GM19193 (cell line): ENCODE measurements around the gene MCCC2.

Source experiments
- POLR2A ChIP-seq: IDR thresholded peaks from 4 replicates; pipeline ENCODE4 v1.6.1; 2011; ENCODE audit not compliant: insufficient read depth, insufficient read length; ENCODE audit errors: extremely low read depth

The MCCC2 gene

GRCh38 chr5:71652803-71653543 is 65.8 kb downstream of the MCCC2 start:
- no peak for TF ChIP-seq POLR2A

GRCh38 chr5:71658916-71659662 is 71.9 kb downstream of the MCCC2 start:
- no peak for TF ChIP-seq POLR2A

- no peak for TF ChIP-seq POLR2A
Measured at GRCh38 chr5:71662381-71662780, 75.2 kb downstream of the MCCC2 start.

GRCh38 chr5:71663191-71663969 is 76.2 kb downstream of the MCCC2 start:
- TF ChIP-seq POLR2A = no peak

GRCh38 chr5:71666321-71666720 is 79.2 kb downstream of the MCCC2 start:
- TF ChIP-seq POLR2A = no peak

- TF ChIP-seq POLR2A = no peak
Measured at GRCh38 chr5:71677977-71678376, 90.8 kb downstream of the MCCC2 start.

GRCh38 chr5:71679714-71680113 is 92.6 kb downstream of the MCCC2 start:
- no peak for TF ChIP-seq POLR2A

- no peak for TF ChIP-seq POLR2A
Measured at GRCh38 chr5:71680510-71680909, 93.4 kb downstream of the MCCC2 start.

GRCh38 chr5:71681296-71681695 is 94.2 kb downstream of the MCCC2 start:
- TF ChIP-seq POLR2A = no peak

GRCh38 chr5:71684309-71684708 is 97.2 kb downstream of the MCCC2 start:
- TF ChIP-seq POLR2A = no peak

- no peak for TF ChIP-seq POLR2A
Measured at GRCh38 chr5:71693828-71694427, 106.8 kb downstream of the MCCC2 start.

GRCh38 chr5:71695071-71695470 is 107.9 kb downstream of the MCCC2 start:
- TF ChIP-seq POLR2A = no peak

GRCh38 chr5:71695595-71695994 is 108.5 kb downstream of the MCCC2 start:
- TF ChIP-seq POLR2A = no peak

GRCh38 chr5:71697967-71698366 is 110.8 kb downstream of the MCCC2 start:
- no peak for TF ChIP-seq POLR2A

- TF ChIP-seq POLR2A = no peak
Measured at GRCh38 chr5:71699233-71699632, 112.1 kb downstream of the MCCC2 start.

GRCh38 chr5:71699751-71700150 is 112.6 kb downstream of the MCCC2 start:
- TF ChIP-seq POLR2A = no peak

- TF ChIP-seq POLR2A = no peak
Measured at GRCh38 chr5:71700803-71701202, 113.7 kb downstream of the MCCC2 start.
